GM19463 (cell line): ENCODE measurements around the gene GRHL3.

Experiments used
- ATAC-seq: cut with Tn5 transposase; IDR thresholded peaks from one replicate; pipeline ENCODE4 v1.9.1; 2021; ENCODE audit warnings: mild to moderate bottlenecking, moderate library complexity; ENCODE audit not compliant: unreplicated experiment

GRHL3 gene

DNA sequence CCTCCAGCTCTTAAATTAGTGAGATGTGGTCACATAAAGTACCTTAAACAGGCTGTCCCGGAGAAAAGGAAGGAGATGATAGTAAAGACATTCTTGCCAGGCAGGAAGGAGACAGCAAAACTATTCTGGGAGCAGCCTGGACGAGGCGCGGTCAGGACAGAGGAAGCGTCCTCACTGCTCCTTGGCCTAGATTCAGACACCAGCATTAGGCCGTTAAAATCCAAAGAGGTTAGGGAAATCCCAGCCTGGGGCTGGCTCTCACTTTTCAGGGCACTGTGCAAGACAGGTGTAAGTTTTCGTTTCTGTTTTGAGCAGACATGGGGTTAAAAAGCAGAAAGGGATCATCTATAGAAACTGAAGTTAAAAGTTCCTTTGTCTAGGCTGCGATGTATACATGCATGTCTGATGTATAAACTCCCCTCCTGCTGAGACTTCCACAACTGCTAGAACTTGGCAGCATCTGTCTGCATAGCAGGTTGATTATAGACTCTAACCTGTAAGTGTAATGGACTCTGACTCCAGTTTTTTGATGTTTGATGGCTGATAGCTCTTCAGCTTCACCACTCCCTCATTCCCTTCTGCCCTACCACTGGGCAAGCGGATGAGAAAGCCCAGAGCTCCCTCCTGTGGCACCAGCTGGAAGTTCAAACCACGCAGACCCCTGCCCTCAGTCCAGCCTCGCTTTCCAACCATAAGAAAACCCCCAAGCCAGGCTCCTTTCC, 72.9 kb downstream of the GRHL3 start:
- ATAC-seq, result peak; percentile 77

GRCh38 chr1:24392604-24392946, 73.4 kb downstream of the GRHL3 start:
- no peak for ATAC-seq

- no peak for ATAC-seq
Measured at GRCh38 chr1:24392982-24393650, 74.0 kb downstream of the GRHL3 start.

- ATAC-seq, result no peak
Measured at GRCh38 chr1:24393892-24394291, 74.7 kb downstream of the GRHL3 start.

- ATAC-seq, result no peak
Measured at GRCh38 chr1:24400065-24400464, 80.9 kb downstream of the GRHL3 start.

GRCh38 chr1:24403806-24404205, 84.6 kb downstream of the GRHL3 start:
- no peak for ATAC-seq
